Muscle of leg (tissue), 16 donors: ENCODE results near the gene CYBB. TPM values are rescaled to one million over a fixed set of nuclear protein-coding genes. Genes with fewer than 3 reads are reported as not detected.

Experiments
- DNase-seq: peaks from one replicate; pipeline ENCODE4 v3.0.0; 2013
- H3K27ac ChIP-seq: one replicate; pipeline ENCODE4 v1.5.1; 2013; ENCODE audit warnings: mild to moderate bottlenecking, low read length, control low read depth
- H3K27me3 ChIP-seq: one replicate; pipeline ENCODE4 v1.6.1; 2013; ENCODE audit warnings: low read length; ENCODE audit not compliant: control insufficient read depth, insufficient read depth
- H3K36me3 ChIP-seq: one replicate; pipeline ENCODE4 v1.6.1; 2013; ENCODE audit warnings: low read length; ENCODE audit not compliant: control insufficient read depth, insufficient read depth
- H3K4me1 ChIP-seq: one replicate; pipeline ENCODE4 v1.6.1; 2013; ENCODE audit warnings: low read length; ENCODE audit not compliant: control insufficient read depth, insufficient read depth
- H3K4me3 ChIP-seq: one replicate; pipeline ENCODE4 v1.5.1; 2013; ENCODE audit warnings: low read length, control low read depth
- H3K9me3 ChIP-seq: replicated peaks from 2 replicates; pipeline ENCODE4 v1.6.1; 2013; ENCODE audit warnings: low read depth, low read length; ENCODE audit not compliant: control insufficient read depth
- WGBS: methylation state at CpG from one replicate; pipeline ENCODE4 v1.1.5; 2013; ENCODE audit warnings: missing lambda C conversion rate; ENCODE audit not compliant: insufficient coverage; 5-methylcytosine and 5-hydroxymethylcytosine counted together
- long read RNA-seq, 11 donors: transcript quantifications; one replicate each; lab custom pipeline, GENCODE V29; 2026
- polyA plus RNA-seq, 8 donors: library from polyadenylated mRNA; unstranded; fragments of 120-200 nt; gene quantifications; one replicate each; pipeline versions ENCODE4 v1.2.1 to v1.2.3, GENCODE V29; 2013; ENCODE audit warnings: inconsistent platforms in 1 of 8, low replicate concordance in 1 of 8; ENCODE audit not compliant: insufficient read length in 8 of 8, insufficient read depth in 1 of 8
- total RNA-seq: library from RNA; stranded (reverse); fragments of 120-200 nt; gene quantifications from one replicate; pipeline ENCODE4 v1.2.4, GENCODE V29; 2013

CYBB gene
- total RNA-seq (19.3 TPM), polyA plus RNA-seq (10 to 100 TPM; 11.8 to 26.9 (median 20.1) TPM)
- long read RNA-seq, donor 1, full-length matches to known transcripts = 3 of 3 reads
- long read RNA-seq, donor 1, partial matches to known transcripts = 0 of 3 reads
- long read RNA-seq, donor 1, other reads (novel, unspliced or antisense) = 0 of 3 reads
- long read RNA-seq, donor 2, full-length matches to known transcripts = 1 of 1 reads
- long read RNA-seq, donor 2, partial matches to known transcripts = 0 of 1 reads
- long read RNA-seq, donor 2, other reads (novel, unspliced or antisense) = 0 of 1 reads
- long read RNA-seq, donor 3, full-length matches to known transcripts = 4 of 4 reads
- long read RNA-seq, donor 3, partial matches to known transcripts = 0 of 4 reads
- long read RNA-seq, donor 3, other reads (novel, unspliced or antisense) = 0 of 4 reads
- long read RNA-seq, donor 4, full-length matches to known transcripts = 3 of 3 reads
- long read RNA-seq, donor 4, partial matches to known transcripts = 0 of 3 reads
- long read RNA-seq, donor 4, other reads (novel, unspliced or antisense) = 0 of 3 reads
- long read RNA-seq, donor 5, full-length matches to known transcripts = 9 of 9 reads
- long read RNA-seq, donor 5, partial matches to known transcripts = 0 of 9 reads
- long read RNA-seq, donor 5, other reads (novel, unspliced or antisense) = 0 of 9 reads
- long read RNA-seq, donor 6, full-length matches to known transcripts = 4 of 4 reads
- long read RNA-seq, donor 6, partial matches to known transcripts = 0 of 4 reads
- long read RNA-seq, donor 6, other reads (novel, unspliced or antisense) = 0 of 4 reads
- long read RNA-seq, donor 7, full-length matches to known transcripts = 9 of 19 reads
- long read RNA-seq, donor 7, partial matches to known transcripts = 10 of 19 reads
- long read RNA-seq, donor 7, other reads (novel, unspliced or antisense) = 0 of 19 reads
- long read RNA-seq, donor 8, full-length matches to known transcripts = 3 of 3 reads
- long read RNA-seq, donor 8, partial matches to known transcripts = 0 of 3 reads
- long read RNA-seq, donor 8, other reads (novel, unspliced or antisense) = 0 of 3 reads
- long read RNA-seq, donor 9, full-length matches to known transcripts = 1 of 1 reads
- long read RNA-seq, donor 9, partial matches to known transcripts = 0 of 1 reads
- long read RNA-seq, donor 9, other reads (novel, unspliced or antisense) = 0 of 1 reads
- long read RNA-seq, donor 10, full-length matches to known transcripts = 6 of 6 reads
- long read RNA-seq, donor 10, partial matches to known transcripts = 0 of 6 reads
- long read RNA-seq, donor 10, other reads (novel, unspliced or antisense) = 0 of 6 reads
- long read RNA-seq, donor 11, full-length matches to known transcripts = 4 of 4 reads
- long read RNA-seq, donor 11, partial matches to known transcripts = 0 of 4 reads
- long read RNA-seq, donor 11, other reads (novel, unspliced or antisense) = 0 of 4 reads

- Histone ChIP-seq H3K9me3 (no peaks in the 10 kb centered on the region), H3K4me3 (no peak within 1 kb of the TSS), H3K27me3 (peaks cover 8% of the 10 kb centered on the region), H3K36me3 (no peaks in the 10 kb centered on the region), H3K4me1 (no peaks in the 10 kb centered on the region), H3K27ac (no peak within 1 kb of the TSS)
- WGBS = no CpG with 5 or more reads among the region's 2 CpGs
- peak; percentile 11 for DNase-seq
Measured at GRCh38 chrX:37779857-37780256, at the start of gene CYBB. Gene CYBB (plus strand): TSS chrX:37780059. CDS start chrX:37780078, 19 bp downstream.

GRCh38 chrX:37745354-37745753 lies 34.5 kb upstream of the CYBB start:
- no peaks in the 10 kb centered on the region for H3K9me3 ChIP-seq
- H3K36me3 ChIP-seq = no peaks in the 10 kb centered on the region
- peak; percentile 77 for DNase-seq
- no peaks in the 10 kb centered on the region for H3K4me1 ChIP-seq
- H3K4me3 ChIP-seq = no peak overlapping the region
- peaks cover 6% of the 10 kb centered on the region for H3K27me3 ChIP-seq
- H3K27ac ChIP-seq = no peak overlapping the region
- WGBS = 0% methylated on average over 1 of the region's 3 CpGs

- H3K27me3 ChIP-seq = peaks cover 6% of the 10 kb centered on the region
- no CpG with 5 or more reads among the region's 1 CpG for WGBS
- no peak overlapping the region for H3K4me3 ChIP-seq
- no peaks in the 10 kb centered on the region for H3K36me3 ChIP-seq
- no peak overlapping the region for H3K27ac ChIP-seq
- no peaks in the 10 kb centered on the region for H3K4me1 ChIP-seq
- DNase-seq = no peak
- H3K9me3 ChIP-seq = no peaks in the 10 kb centered on the region
Measured at GRCh38 chrX:37745835-37746217, 34.0 kb upstream of the CYBB start.

GRCh38 chrX:37746218-37746941 lies 33.5 kb upstream of the CYBB start:
- no peaks in the 10 kb centered on the region for H3K9me3 ChIP-seq
- no peaks in the 10 kb centered on the region for H3K36me3 ChIP-seq
- no peak overlapping the region for H3K27ac ChIP-seq
- WGBS = 54% methylated on average over 5 of the region's 7 CpGs
- no peak overlapping the region for H3K4me3 ChIP-seq
- no peak for DNase-seq
- no peaks in the 10 kb centered on the region for H3K4me1 ChIP-seq
- H3K27me3 ChIP-seq = peaks cover 6% of the 10 kb centered on the region

GRCh38 chrX:37746951-37747350 lies 32.9 kb upstream of the CYBB start:
- Histone ChIP-seq H3K27me3 (peaks cover 6% of the 10 kb centered on the region), H3K27ac (no peak overlapping the region), H3K9me3 (no peaks in the 10 kb centered on the region), H3K4me3 (no peak overlapping the region), H3K4me1 (no peaks in the 10 kb centered on the region), H3K36me3 (no peaks in the 10 kb centered on the region)
- no peak for DNase-seq
- WGBS = no CpG with 5 or more reads among the region's 1 CpG

GRCh38 chrX:37752281-37752680 lies 27.6 kb upstream of the CYBB start:
- Histone ChIP-seq H3K27ac (no peak overlapping the region), H3K27me3 (peaks cover 3% of the 10 kb centered on the region), H3K4me3 (no peak overlapping the region), H3K4me1 (no peaks in the 10 kb centered on the region), H3K36me3 (no peaks in the 10 kb centered on the region), H3K9me3 (no peaks in the 10 kb centered on the region)
- no CpG with 5 or more reads among the region's 2 CpGs for WGBS
- no peak for DNase-seq

GRCh38 chrX:37752936-37753335 lies 26.9 kb upstream of the CYBB start:
- no peaks in the 10 kb centered on the region for H3K9me3 ChIP-seq
- H3K27me3 ChIP-seq = peaks cover 3% of the 10 kb centered on the region
- no peak overlapping the region for H3K4me3 ChIP-seq
- H3K27ac ChIP-seq = no peak overlapping the region
- no peaks in the 10 kb centered on the region for H3K36me3 ChIP-seq
- DNase-seq = no peak
- H3K4me1 ChIP-seq = no peaks in the 10 kb centered on the region

- no peak overlapping the region for H3K27ac ChIP-seq
- no peaks in the 10 kb centered on the region for H3K9me3 ChIP-seq
- no CpG with 5 or more reads among the region's 2 CpGs for WGBS
- no peak for DNase-seq
- H3K4me3 ChIP-seq = no peak overlapping the region
- H3K4me1 ChIP-seq = no peaks in the 10 kb centered on the region
- H3K36me3 ChIP-seq = no peaks in the 10 kb centered on the region
- peaks cover 3% of the 10 kb centered on the region for H3K27me3 ChIP-seq
Measured at GRCh38 chrX:37753384-37753783, 26.5 kb upstream of the CYBB start.

GRCh38 chrX:37754516-37754915 lies 25.3 kb upstream of the CYBB start:
- no peak overlapping the region for H3K4me3 ChIP-seq
- DNase-seq = no peak
- no peaks in the 10 kb centered on the region for H3K9me3 ChIP-seq
- H3K4me1 ChIP-seq = no peaks in the 10 kb centered on the region
- no peak overlapping the region for H3K27ac ChIP-seq
- 77% methylated on average over 2 of the region's 2 CpGs for WGBS
- H3K36me3 ChIP-seq = no peaks in the 10 kb centered on the region
- H3K27me3 ChIP-seq = peaks cover 3% of the 10 kb centered on the region
